Measurements from ENCODE around the gene DGKH.

GRCh38 chr13:42110410-42111155, 62.1 kb downstream of the DGKH start:
- TF ChIP-seq CTCF (IDR thresholded peaks at IDR 0.05) (peak; percentile 56 to 90 (median 84)), POLR2A (IDR thresholded peaks at IDR 0.05) (no peak)
